Left colon (tissue), 2 donors: ENCODE measurements around the gene MITF. TPM values are rescaled to one million over a fixed set of nuclear protein-coding genes. Genes with fewer than 3 reads are reported as not detected.

Experiments used
- ATAC-seq: fragments of 200-7000 bp; cut with Tn5 transposase; one replicate; pipeline ENCODE4 v1.9.1; 2020; ENCODE audit warnings: mild to moderate bottlenecking, moderate library complexity
- DNase-seq, 2 donors: peaks; one replicate each; pipeline ENCODE4 v3.0.0-alpha.2; 2020
- intact Hi-C, 2 donors: fragments of 100-400 bp; cut with DNase I in 1 of 2; cut with micrococcal nuclease in 1 of 2; formaldehyde crosslinking; loops; one replicate each; pipeline versions ENCODE4 v1.11.2 to v1.14.0; 2022; cut with DNase I, micrococcal nuclease
- total RNA-seq, 2 donors: library from RNA; stranded (reverse); fragmentation: NEBNext Ultra II Directional; extraction: Animal tissue kit (Norgen Biotek cat#: 25700); gene quantifications; one replicate each; pipeline ENCODE4 v1.2.1, GENCODE V29; 2021
- donor health status: DM: no; HTN: no; CAD: no.
- donor health status: DM: yes; HTN: yes; CAD: no.

Gene MITF
- total RNA-seq, 2 donors from 2014 or later, result 3.6 to 9.3 TPM

DNA sequence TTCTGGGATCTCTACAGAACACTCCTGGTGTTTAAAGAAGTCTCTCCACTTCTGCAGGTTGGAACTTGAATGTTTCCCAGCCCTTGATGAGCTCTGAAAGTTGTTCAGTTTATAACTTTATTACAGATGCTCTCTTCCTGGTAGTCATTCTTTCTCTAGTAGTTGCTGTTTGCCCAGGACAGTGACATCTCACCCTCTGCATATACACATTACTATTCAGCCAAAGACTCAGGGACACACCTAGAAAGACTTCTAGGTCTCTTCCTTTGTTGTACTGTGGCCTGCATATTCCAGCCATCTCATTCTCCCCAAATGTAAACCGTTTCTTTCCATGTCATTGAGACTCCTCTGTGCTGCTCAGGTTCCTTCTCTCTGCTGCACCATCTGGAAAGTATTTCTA is 76.7 kb downstream of the MITF start:
- ATAC-seq, result peak; percentile 87
- intact Hi-C loops, result no loop called here
- no peak for DNase-seq

DNA sequence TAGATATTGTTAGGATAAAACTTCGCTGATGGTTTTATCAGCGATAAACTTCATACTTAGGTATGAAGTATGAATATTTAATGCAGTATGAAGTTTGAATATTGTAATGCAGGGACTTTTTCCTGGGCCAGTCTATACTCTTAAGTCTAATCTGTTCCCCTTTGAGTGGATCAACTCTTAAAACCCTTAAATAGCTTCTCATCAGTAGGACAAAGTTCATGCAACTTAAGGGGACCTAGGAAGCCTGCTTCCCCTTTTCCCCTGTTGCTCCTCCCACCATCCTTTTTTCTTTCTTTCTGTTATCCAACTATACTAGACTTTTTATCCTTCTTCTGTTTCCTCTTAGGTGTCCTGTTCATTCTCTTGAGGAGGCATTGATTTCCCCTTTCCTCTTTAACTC is 78.7 kb downstream of the MITF start:
- ATAC-seq (no peak), DNase-seq (no peak)
- intact Hi-C loops, result no loop called here

DNA sequence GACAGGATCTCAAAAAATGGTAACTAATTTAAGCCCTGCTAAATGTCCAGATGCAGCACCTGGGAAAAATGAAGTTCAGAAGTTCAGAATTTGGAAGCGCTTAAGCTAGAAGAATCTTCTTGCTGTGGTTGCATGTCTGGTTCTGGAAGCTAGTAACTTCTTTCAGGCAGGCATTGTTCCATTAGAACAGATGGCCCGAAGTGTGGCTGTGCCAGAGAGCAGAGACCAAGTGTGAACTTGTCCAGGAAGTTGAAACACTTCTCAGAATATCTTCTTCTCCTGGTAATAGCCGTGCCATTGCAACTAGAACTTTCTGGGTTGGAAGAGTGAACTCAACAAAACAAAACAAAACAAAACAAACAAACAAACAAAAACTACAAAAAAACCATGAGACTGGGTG is 80.0 kb downstream of the MITF start:
- ATAC-seq (no peak), DNase-seq (no peak)
- intact Hi-C loops, result no loop called here

DNA sequence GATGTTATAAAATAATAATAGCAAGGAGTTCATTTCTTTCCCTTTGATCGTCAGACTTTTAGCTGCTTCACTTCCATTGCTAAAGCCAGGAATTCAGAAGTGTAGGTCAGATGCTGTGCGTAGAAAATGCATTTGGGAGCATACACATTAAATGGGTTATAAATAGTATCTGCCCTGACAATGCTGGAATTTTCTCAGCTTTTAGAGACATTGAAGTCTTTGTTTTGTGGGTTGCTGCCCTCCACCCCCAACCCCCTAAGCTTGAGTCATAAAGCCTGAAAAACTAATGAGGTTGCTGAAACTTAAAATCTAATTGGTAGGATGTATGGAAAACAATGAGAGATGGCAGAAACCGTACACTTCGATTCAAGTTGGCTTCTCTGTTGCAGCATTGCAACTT is 81.9 kb downstream of the MITF start:
- ATAC-seq, result no peak
- intact Hi-C loops, result no loop called here
- DNase-seq, result no peak

DNA sequence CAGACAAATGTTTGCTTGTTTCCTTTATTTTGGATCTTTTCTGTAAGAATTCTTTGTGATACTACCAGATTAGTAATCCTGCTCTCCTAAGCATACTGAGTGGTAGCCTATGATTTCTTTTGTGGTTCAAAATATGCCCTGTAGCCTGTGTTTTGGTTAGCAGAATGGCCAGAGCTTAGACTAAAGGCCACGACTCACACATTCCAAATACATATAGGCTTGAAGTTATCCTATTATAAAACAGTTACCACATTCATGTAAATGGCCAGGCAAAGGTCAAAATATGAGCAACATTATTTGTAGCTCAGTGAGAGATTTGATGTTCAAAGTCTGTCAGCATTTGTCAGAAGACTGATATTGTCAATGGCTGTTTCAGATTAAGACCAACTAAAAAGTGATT is 84.5 kb downstream of the MITF start:
- intact Hi-C loops, result no loop called here
- DNase-seq, result no peak
- ATAC-seq, result no peak

DNA sequence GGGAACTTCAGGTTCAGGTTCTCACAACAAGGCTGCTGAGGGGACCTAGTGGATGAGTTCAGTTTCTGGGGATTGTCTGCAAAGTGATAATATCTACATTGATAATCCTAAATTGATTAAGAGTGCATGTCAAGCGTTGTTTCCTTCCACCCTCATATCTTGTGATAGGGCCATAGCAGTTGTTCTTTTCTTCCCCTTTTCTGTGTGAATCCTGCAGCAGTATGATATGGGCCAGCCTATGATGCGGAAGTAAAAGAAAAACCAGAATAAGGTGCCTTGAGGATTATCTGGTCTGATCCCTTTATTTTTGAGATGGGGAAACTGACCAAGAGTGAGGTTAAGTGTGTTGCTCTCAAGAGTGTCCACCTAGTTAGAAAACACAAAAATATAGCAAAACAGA is 86.2 kb downstream of the MITF start:
- DNase-seq (no peak), ATAC-seq (no peak)
- intact Hi-C loops, result no loop called here

DNA sequence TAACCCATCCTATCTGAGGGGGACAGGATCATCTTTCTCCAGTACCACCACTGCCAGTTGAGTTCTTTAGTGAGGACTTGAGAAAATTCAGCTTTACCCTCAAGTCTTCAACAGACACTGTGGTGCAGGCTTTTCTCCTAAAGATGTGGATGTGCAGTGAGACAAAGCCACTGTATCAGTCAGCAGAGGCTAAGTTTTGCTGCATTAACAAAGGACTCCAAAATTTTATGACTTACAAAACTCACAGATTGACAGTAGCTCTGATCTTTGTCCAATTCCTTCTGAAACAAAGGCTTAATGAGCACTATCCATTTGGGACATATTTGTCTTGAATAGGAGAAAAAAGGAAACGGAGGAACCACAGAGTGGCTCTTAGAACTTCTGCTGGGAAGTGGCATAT is 87.9 kb downstream of the MITF start:
- ATAC-seq (no peak), DNase-seq (no peak)
- intact Hi-C loops, result no loop called here

DNA sequence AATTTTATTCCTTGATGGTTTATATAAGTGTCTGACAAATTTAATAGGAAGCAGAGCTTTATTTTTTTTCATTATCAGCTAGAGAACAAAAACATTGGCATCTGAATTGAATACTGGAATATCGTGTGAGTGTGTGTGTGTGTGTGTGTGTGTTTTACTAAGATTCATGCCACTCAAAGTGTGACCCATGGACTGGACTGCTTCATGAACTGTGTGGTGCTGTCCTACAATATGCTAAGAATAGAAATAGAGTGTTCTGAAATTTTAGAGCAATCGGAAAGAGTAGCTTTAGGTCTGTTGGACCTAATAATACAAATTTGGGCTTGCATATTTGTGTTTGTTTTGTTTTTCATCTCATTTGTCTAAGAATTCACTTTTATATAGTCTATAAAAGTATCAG is 89.6 kb downstream of the MITF start:
- ATAC-seq, result no peak
- DNase-seq, result no peak
- intact Hi-C loops, result no loop called here

DNA sequence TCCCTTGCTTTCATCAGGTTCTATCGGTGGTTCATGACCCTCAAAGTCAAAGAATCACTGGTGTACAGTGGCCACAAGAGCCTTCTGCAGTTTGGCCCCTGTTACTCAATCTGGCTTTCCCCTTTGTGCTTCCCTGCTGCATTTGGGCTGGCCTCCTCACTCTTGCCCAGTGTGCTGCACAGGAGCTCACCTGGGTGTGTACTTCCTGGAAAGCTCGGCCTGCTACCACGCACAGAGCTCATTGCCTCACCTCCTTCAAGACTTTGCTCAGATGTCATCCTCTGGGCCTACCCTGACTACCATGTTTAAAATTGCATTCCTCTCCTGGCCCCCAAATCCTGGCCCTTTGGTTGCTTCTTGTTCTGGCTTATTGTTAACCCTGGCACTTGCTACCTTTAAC is 90.9 kb downstream of the MITF start:
- intact Hi-C loops, result no loop called here
- DNase-seq, result no peak
- ATAC-seq, result no peak

DNA sequence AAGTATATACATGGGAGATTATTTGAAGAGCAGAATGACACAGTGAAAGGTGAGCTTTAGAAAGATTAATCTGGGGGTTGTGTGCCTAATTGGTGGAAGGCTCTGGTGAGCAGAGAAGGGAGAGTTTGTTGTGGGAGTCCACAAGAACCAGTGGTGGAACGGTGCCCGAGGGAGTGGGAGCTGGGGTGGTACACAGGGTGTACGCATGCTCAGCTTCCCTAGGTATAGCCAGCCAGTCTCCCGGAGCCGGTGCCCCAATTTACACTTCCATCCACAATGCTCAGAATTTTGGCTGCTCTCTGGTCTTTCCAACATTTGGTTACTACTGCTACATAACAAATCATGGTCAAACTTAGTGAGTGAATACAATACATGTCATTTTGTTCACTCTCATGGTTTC is 92.5 kb downstream of the MITF start:
- no peak for DNase-seq
- no peak for ATAC-seq

DNA sequence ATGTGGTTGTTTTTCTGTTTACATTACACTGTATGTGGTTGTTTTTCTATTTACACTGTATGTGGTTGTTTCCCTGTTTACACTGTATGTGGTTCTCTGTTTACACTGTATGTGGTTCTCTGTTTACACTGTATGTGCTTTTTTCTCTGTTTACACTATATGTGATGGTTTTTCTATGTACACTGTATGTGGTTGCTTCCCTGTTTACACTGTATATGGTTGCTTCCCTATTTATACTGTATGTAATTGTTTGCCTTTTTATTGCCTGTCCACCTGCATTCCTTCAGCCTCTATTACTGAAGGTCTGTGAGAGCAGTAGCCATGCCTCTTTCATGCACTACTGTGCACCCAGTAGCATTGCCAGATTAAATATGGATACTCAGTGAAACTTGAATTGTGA is 94.3 kb downstream of the MITF start:
- DNase-seq (no peak), ATAC-seq (no peak)
- intact Hi-C loops, result no loop called here

More for the DNA sequence above, 92.5 kb downstream of the MITF start:
- intact Hi-C loops, result no loop called here

DNA sequence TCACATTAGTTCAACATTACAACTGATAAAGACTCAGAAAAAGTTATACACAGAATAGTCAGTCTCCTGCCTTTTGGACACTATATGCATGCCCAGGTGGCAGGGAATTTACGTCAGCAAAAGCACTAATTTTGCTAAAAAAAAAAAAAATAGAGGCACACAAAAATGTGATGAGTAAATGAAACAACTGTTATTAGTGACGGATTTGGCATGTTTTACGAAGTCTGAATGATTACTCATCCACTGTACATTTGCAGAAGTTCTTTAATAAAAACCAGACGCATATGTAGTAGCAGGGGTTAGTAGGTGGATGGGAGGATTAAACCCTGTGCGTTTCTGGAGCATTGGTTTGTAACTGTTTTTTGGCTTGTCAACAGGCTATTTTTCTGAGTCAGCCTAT is 99.0 kb downstream of the MITF start:
- ATAC-seq (no peak), DNase-seq (no peak)
- intact Hi-C loops, result no loop called here

DNA sequence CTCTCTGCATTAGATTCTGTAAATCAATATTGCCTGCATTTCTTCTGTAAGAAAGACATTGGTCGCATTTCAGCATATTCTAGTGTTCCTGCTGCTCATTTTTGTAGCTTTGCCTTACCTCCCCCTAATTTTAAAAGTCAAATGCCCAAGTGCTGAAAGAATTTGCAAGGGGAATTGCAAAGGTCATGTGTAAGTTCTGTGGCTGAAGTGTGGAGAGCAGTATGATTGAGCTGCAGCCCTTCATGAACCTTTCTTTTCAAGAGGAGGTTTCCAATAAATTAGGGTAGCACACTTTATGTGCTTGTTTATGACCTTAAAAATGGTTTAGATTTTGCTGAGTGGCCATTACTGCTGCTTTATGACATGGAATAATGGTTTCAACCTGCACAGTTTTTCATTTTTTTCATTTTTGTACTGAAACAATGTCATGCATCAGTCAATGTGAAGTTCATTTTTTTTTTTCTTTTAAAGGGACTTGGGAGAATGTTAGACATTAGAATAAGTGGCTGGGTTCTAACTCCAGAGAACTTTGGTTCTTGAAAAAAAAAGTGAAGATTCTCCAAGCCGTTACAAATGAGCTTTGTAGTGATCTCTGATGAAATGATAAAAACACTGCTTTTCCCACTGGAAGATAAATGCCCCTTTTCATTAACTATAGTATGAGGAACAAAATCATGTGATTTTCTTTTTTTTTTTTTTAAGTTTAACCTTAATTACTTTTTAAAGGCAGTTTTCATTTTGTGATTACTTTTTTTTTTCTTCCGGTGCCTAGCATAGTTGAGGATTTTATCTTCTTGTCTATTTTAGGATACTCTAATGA is 99.6 kb downstream of the MITF start:
- intact Hi-C loops, result no loop called here
- no peak for DNase-seq
- ATAC-seq, result no peak

DNA sequence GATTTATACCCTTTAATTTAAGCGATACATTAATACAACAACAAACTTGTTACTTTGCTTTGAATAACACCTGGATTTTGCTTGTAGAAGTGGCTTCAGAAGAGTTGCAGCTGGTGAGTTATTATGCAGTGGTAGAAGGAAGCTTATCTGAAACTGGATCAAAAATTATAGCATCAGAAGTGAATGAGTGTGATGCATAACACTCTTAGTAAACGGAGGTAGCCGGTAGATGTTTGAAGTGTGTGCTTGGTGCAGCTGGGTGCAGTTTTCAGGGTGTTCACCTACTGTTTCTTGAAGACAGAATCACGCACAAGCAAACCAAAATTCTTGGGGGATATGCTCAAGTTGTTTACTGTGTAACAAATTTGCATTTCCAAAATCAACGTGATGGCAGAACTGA is 103.1 kb downstream of the MITF start:
- ATAC-seq, result no peak
- DNase-seq, result no peak
- intact Hi-C loops, result no loop called here

DNA sequence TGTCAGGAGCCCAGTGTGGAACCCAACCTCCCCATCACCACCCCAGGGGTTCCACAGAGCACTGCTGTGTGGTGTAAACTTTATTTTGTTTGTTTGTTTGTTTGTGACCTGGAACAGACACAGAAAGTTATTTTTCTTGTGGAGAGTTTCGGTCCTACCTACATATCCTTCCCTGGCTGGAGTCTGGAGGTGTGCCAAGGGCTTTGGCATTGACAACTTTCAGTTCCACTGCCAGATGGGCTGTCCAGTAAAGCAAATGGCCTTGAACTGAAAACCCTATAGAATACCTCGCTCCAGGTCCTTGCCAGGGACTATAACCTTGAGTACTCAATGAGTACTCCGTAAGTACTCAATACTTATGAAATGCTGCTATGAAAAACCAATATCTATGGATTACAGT is 103.5 kb downstream of the MITF start:
- ATAC-seq (no peak), DNase-seq (no peak)
- intact Hi-C loops, result no loop called here

DNA sequence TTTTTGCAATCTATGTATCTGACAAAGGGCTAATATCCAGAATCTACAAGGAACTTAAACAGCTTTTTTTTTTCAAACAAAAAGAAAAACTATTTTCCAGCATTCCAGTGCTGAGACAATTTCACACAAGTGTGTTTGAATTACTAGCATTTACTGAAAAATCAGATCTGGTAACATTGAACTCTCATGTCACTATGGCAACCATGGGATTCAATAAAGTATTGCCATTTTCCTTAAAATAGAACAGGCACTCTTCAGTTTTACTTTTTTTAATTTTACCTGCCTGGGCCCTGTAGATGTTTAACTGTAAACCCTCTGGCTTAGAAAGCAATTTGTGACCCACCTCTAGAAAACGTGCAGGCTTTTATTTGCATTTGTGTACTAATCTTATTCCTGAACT is 105.4 kb downstream of the MITF start:
- ATAC-seq (no peak), DNase-seq (no peak)
- intact Hi-C loops, result no loop called here

DNA sequence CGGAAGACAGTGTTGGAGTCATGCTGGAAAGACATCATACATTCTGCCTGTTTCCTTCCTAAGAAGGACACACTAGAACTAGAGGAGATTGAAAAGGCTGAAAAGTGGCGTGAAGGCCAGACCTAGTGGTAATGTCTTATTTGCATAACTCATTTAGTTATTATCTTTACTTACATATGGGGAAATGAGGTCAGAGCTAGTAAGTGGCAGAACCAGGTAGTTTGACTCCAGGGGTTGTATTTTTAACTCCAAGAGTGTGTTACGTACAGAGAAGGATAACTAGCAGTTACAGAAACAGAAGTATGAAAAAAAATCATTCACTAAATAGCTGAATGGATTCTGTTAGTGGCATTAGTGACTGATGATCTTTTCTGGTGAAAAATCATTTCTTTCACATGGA is 108.0 kb downstream of the MITF start:
- ATAC-seq, result no peak
- intact Hi-C loops, result no loop called here

DNA sequence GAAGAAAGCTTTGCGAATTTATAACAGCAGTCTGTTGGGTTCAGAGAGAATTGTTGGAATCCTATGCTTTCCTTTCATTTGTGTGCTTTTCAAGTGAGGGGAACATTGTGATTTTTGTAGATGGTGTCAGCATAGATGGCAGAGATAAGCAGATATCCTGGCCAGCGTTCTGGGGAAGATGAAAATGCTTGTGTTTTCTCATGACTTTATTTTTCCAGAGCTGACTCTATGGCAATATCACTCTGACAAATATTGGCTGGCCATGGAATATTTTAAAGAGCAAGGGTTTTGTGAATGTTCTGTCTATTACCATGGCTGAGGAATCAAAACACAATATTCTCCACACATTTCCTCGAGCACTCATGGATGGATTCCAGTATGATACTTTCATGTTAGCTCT is 108.8 kb downstream of the MITF start:
- ATAC-seq (no peak), DNase-seq (no peak)
- intact Hi-C loops, result no loop called here

More for the DNA sequence above, 108.0 kb downstream of the MITF start:
- no peak for DNase-seq

DNA sequence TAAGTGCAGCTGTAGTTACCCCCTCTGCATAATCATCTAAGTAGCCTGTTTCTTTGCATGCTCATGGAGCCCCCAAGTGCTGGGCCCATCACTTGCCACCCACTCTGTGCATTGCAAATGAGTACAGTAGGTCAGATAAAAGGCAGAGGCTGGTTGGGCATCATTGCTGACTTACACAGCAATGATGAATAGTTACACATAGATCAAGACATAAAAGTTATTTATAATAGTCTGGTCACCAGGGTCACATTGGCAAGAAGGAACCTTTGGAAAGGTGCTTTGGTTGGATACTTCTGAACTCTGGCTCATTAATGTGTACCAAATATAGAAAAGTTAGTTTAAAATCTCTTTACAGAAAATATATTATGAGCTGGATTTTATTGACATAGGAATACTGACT is 111.6 kb downstream of the MITF start:
- intact Hi-C loops, result loop anchor here in 1 of 2 donors (10.0 kb wide), 1 partner anchor 156 kb away; no protein-coding TSS in a partner anchor
- ATAC-seq, result no peak
- DNase-seq, result no peak

DNA sequence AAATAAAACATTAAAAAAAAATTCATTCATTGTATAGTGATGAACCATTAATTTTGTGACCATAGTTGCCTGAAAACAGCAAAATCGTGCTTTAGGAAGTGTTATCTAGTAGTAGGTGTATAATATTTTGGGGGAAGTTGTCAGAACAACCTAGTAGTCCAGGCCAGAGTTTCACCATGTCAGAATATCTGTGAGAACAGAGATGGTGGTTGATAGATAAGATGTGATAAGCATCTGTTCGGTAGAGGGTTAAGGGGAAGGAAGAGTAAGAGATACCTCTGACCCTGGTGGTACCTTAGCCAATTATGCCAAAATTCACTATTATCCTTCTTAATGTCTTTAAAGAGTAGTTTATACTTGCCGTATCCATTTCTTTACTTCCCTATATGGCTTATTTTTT is 113.8 kb downstream of the MITF start:
- no peak for DNase-seq
- no peak for ATAC-seq
- intact Hi-C loops, result loop anchor here in 1 of 2 donors (10.0 kb wide), 1 partner anchor 158 kb away; no protein-coding TSS in a partner anchor
